Nephron progenitor cell (in vitro differentiated cells): ENCODE data around the gene TNFSF13B.

ENCODE experiments used
- DNase-seq: peaks from one replicate; pipeline ENCODE4 v3.0.0; 2021
- H3K27ac Mint-ChIP-seq: 2 replicates; pipeline ENCODE4 v1.8.0; 2021; ENCODE audit warnings: mild to moderate bottlenecking, moderate library complexity, mixed read lengths
- H3K27me3 Mint-ChIP-seq: 2 replicates; pipeline ENCODE4 v1.8.0; 2021; ENCODE audit warnings: mild to moderate bottlenecking, low read depth, mixed read lengths; ENCODE audit not compliant: poor library complexity
- H3K36me3 Mint-ChIP-seq: 2 replicates; pipeline ENCODE4 v1.8.0; 2021; ENCODE audit warnings: low read depth, mixed read lengths
- H3K4me1 Mint-ChIP-seq: 2 replicates; pipeline ENCODE4 v1.8.0; 2021; ENCODE audit warnings: mixed read lengths
- H3K4me3 Mint-ChIP-seq: 2 replicates; pipeline ENCODE4 v1.8.0; 2021; ENCODE audit warnings: mild to moderate bottlenecking, moderate library complexity, mixed read lengths
- H3K9me3 Mint-ChIP-seq: 2 replicates; pipeline ENCODE4 v1.8.0; 2021; ENCODE audit warnings: mild to moderate bottlenecking, moderate library complexity, mixed read lengths
- TF ChIP-seq, protein P1 (sequence below): fragments of 200-600 bp; sonication (generic); IDR thresholded peaks from 2 replicates; pipeline ENCODE4 v1.5.0; 2021; ENCODE audit warnings: antibody characterized with exemption

TNFSF13B gene

GRCh38 chr13:108288741-108289140, 19.2 kb downstream of the TNFSF13B start:
- TF ChIP-seq, protein P1, sequence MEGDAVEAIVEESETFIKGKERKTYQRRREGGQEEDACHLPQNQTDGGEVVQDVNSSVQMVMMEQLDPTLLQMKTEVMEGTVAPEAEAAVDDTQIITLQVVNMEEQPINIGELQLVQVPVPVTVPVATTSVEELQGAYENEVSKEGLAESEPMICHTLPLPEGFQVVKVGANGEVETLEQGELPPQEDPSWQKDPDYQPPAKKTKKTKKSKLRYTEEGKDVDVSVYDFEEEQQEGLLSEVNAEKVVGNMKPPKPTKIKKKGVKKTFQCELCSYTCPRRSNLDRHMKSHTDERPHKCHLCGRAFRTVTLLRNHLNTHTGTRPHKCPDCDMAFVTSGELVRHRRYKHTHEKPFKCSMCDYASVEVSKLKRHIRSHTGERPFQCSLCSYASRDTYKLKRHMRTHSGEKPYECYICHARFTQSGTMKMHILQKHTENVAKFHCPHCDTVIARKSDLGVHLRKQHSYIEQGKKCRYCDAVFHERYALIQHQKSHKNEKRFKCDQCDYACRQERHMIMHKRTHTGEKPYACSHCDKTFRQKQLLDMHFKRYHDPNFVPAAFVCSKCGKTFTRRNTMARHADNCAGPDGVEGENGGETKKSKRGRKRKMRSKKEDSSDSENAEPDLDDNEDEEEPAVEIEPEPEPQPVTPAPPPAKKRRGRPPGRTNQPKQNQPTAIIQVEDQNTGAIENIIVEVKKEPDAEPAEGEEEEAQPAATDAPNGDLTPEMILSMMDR: no peak
- H3K36me3 Mint-ChIP-seq: no peaks in the 10 kb centered on the region
- H3K27ac Mint-ChIP-seq: no peak overlapping the region
- H3K9me3 Mint-ChIP-seq: no peaks in the 10 kb centered on the region
- H3K27me3 Mint-ChIP-seq: no peaks in the 10 kb centered on the region
- DNase-seq: no peak
- H3K4me1 Mint-ChIP-seq: no peaks in the 10 kb centered on the region
- H3K4me3 Mint-ChIP-seq: no peak overlapping the region

GRCh38 chr13:108289819-108290218, 20.3 kb downstream of the TNFSF13B start:
- H3K27ac Mint-ChIP-seq: no peak overlapping the region
- no peaks in the 10 kb centered on the region for H3K27me3 Mint-ChIP-seq
- TF ChIP-seq, protein P1: no peak
- H3K9me3 Mint-ChIP-seq: no peaks in the 10 kb centered on the region
- no peaks in the 10 kb centered on the region for H3K36me3 Mint-ChIP-seq
- H3K4me3 Mint-ChIP-seq: no peak overlapping the region
- no peak for DNase-seq
- no peaks in the 10 kb centered on the region for H3K4me1 Mint-ChIP-seq

DNA sequence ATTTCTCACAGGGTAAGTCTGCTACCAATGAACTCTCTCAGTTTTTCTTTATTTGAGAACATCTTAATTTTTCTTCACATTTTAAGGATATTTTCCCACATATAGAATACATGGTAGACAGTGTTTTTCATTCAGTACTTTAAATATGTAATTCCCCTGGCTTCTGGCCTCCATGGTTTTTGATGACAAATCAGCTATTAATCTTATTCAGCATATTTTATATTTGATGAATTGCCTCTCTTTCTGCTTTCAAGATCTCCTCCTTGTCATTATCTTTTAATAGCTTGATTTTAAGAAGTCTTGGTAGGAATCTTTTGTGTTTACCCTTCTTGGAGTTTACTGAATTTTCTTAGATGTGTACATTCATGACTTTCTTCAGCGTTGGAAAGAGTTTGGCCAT, 27.6 kb downstream of the TNFSF13B start:
- no peak for DNase-seq
- TF ChIP-seq, protein P1: no peak
- no peak overlapping the region for H3K27ac Mint-ChIP-seq
- no peak overlapping the region for H3K4me3 Mint-ChIP-seq
- H3K9me3 Mint-ChIP-seq: peaks cover 7% of the 10 kb centered on the region
- H3K36me3 Mint-ChIP-seq: no peaks in the 10 kb centered on the region
- H3K4me1 Mint-ChIP-seq: no peaks in the 10 kb centered on the region
- no peaks in the 10 kb centered on the region for H3K27me3 Mint-ChIP-seq

- Mint-ChIP-seq H3K4me3 (no peak overlapping the region), H3K27ac (no peak overlapping the region), H3K9me3 (peaks cover 7% of the 10 kb centered on the region), H3K36me3 (no peaks in the 10 kb centered on the region), H3K4me1 (no peaks in the 10 kb centered on the region), H3K27me3 (no peaks in the 10 kb centered on the region)
- no peak for DNase-seq
- TF ChIP-seq, protein P1: no peak
These were observed 32.8 kb downstream of the TNFSF13B start for GRCh38 chr13:108302279-108302678.

DNA sequence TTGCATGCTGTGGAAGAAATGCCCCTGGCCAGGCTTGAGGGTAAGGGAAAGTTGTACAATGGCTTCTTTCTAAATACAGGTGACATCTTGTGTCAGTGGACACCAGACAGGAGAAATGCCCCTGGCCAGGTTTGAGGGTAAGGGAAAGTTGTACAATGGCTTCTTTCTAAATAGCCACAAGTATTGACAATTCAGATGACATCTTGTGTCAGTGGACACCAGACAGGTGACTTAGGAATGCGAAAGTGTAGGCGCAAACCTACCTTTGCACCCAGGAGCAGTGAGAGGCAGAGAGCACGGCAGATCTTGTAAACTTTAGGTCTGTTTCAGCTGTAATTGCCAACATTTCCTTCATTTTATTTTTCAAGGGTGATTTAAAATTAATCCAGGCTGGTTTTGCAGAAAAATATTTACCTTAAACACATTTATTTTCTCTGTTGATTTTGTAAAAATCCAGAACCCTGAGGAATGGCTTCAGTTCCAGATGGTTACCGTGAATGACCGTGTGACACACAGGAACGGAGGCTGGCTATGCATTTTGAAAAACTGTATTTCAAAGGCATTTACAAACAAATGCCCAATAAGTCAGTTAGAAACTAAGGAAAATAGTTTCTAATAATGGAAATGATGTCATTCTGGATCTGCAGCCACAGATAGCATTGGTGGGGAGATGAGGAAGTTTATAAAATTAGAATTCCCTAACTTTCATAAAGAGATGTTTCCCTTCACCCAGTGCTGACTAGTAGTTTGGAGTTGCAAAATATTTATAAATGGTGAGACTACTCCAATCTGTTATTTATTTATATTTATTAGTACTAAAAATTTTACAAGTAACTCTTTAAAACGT, 34.9 kb downstream of the TNFSF13B start:
- Mint-ChIP-seq H3K9me3 (peaks cover 7% of the 10 kb centered on the region), H3K4me3 (no peak overlapping the region), H3K27me3 (no peaks in the 10 kb centered on the region), H3K27ac (no peak overlapping the region), H3K4me1 (no peaks in the 10 kb centered on the region), H3K36me3 (no peaks in the 10 kb centered on the region)
- TF ChIP-seq, protein P1: no peak
- DNase-seq: no peak

- Mint-ChIP-seq H3K4me1 (no peaks in the 10 kb centered on the region), H3K27ac (no peak overlapping the region), H3K36me3 (no peaks in the 10 kb centered on the region), H3K27me3 (no peaks in the 10 kb centered on the region), H3K4me3 (no peak overlapping the region), H3K9me3 (peaks cover 9% of the 10 kb centered on the region)
- TF ChIP-seq, protein P1: no peak
- no peak for DNase-seq
These were observed 36.1 kb downstream of the TNFSF13B start for GRCh38 chr13:108305655-108306054.
